ENCODE measurements around the gene GLI1.

The GLI1 gene

GRCh38 chr12:57462251-57462911 lies 2.8 kb downstream of the GLI1 start:
- no peaks in the 10 kb centered on the region for H3K27me3 Mint-ChIP-seq
- peaks cover 3% of the 10 kb centered on the region for H3K36me3 Mint-ChIP-seq
- H3K9me3 Mint-ChIP-seq (ENCODE audit: low read depth): no peaks in the 10 kb centered on the region
- H3K4me1 Mint-ChIP-seq (ENCODE audit: low read depth): peaks cover 31% of the 10 kb centered on the region
- H3K4me3 Mint-ChIP-seq: peak overlapping the region; percentile 96
- peak overlapping the region; percentile 85 for H3K27ac Mint-ChIP-seq

GRCh38 chr12:57462912-57463253 lies 3.3 kb downstream of the GLI1 start:
- H3K27me3 Mint-ChIP-seq: no peaks in the 10 kb centered on the region
- no peaks in the 10 kb centered on the region for H3K9me3 Mint-ChIP-seq (ENCODE audit: low read depth)
- peak overlapping the region; percentile 85 for H3K27ac Mint-ChIP-seq
- H3K4me3 Mint-ChIP-seq: peak overlapping the region; percentile 96
- H3K36me3 Mint-ChIP-seq: peaks cover 3% of the 10 kb centered on the region
- peaks cover 31% of the 10 kb centered on the region for H3K4me1 Mint-ChIP-seq (ENCODE audit: low read depth)

- H3K27me3 Mint-ChIP-seq: no peaks in the 10 kb centered on the region
- no peak overlapping the region for H3K4me3 Mint-ChIP-seq
- no peaks in the 10 kb centered on the region for H3K9me3 Mint-ChIP-seq (ENCODE audit: low read depth)
- no peak overlapping the region for H3K27ac Mint-ChIP-seq
- peaks cover 18% of the 10 kb centered on the region for H3K4me1 Mint-ChIP-seq (ENCODE audit: low read depth)
- peaks cover 8% of the 10 kb centered on the region for H3K36me3 Mint-ChIP-seq
These were observed 5.0 kb downstream of the GLI1 start for GRCh38 chr12:57464569-57464968.

GRCh38 chr12:57465030-57465746 lies 5.6 kb downstream of the GLI1 start:
- H3K36me3 Mint-ChIP-seq: peaks cover 8% of the 10 kb centered on the region
- H3K4me1 Mint-ChIP-seq (ENCODE audit: low read depth): peaks cover 20% of the 10 kb centered on the region
- no peaks in the 10 kb centered on the region for H3K9me3 Mint-ChIP-seq (ENCODE audit: low read depth)
- H3K4me3 Mint-ChIP-seq: no peak overlapping the region
- H3K27me3 Mint-ChIP-seq: no peaks in the 10 kb centered on the region
- no peak overlapping the region for H3K27ac Mint-ChIP-seq

GRCh38 chr12:57465747-57466505 lies 6.3 kb downstream of the GLI1 start:
- Mint-ChIP-seq H3K4me3 (no peak overlapping the region), H3K9me3 (ENCODE audit: low read depth) (no peaks in the 10 kb centered on the region), H3K4me1 (ENCODE audit: low read depth) (peaks cover 15% of the 10 kb centered on the region), H3K36me3 (peaks cover 8% of the 10 kb centered on the region), H3K27ac (no peak overlapping the region), H3K27me3 (no peaks in the 10 kb centered on the region)

GRCh38 chr12:57467212-57467874 lies 7.8 kb downstream of the GLI1 start:
- no peak overlapping the region for H3K4me3 Mint-ChIP-seq
- no peaks in the 10 kb centered on the region for H3K27me3 Mint-ChIP-seq
- H3K9me3 Mint-ChIP-seq (ENCODE audit: low read depth): no peaks in the 10 kb centered on the region
- H3K27ac Mint-ChIP-seq: peak overlapping the region; percentile 29
- peaks cover 15% of the 10 kb centered on the region for H3K4me1 Mint-ChIP-seq (ENCODE audit: low read depth)
- H3K36me3 Mint-ChIP-seq: peaks cover 8% of the 10 kb centered on the region

GRCh38 chr12:57467915-57468314 lies 8.3 kb downstream of the GLI1 start:
- Mint-ChIP-seq H3K36me3 (peaks cover 8% of the 10 kb centered on the region), H3K27ac (peak overlapping the region; percentile 29), H3K27me3 (no peaks in the 10 kb centered on the region), H3K9me3 (ENCODE audit: low read depth) (no peaks in the 10 kb centered on the region), H3K4me3 (no peak overlapping the region), H3K4me1 (ENCODE audit: low read depth) (peaks cover 16% of the 10 kb centered on the region)

- Mint-ChIP-seq H3K36me3 (peaks cover 14% of the 10 kb centered on the region), H3K27me3 (no peaks in the 10 kb centered on the region), H3K4me3 (no peak overlapping the region), H3K27ac (peak overlapping the region; percentile 41), H3K4me1 (ENCODE audit: low read depth) (peaks cover 26% of the 10 kb centered on the region), H3K9me3 (ENCODE audit: low read depth) (no peaks in the 10 kb centered on the region)
These were observed 9.9 kb downstream of the GLI1 start for GRCh38 chr12:57469296-57470164.

GRCh38 chr12:57470286-57470969 lies 10.8 kb downstream of the GLI1 start:
- H3K27me3 Mint-ChIP-seq: no peaks in the 10 kb centered on the region
- peaks cover 16% of the 10 kb centered on the region for H3K36me3 Mint-ChIP-seq
- H3K27ac Mint-ChIP-seq: no peak overlapping the region
- no peaks in the 10 kb centered on the region for H3K9me3 Mint-ChIP-seq (ENCODE audit: low read depth)
- no peak overlapping the region for H3K4me3 Mint-ChIP-seq
- H3K4me1 Mint-ChIP-seq (ENCODE audit: low read depth): peaks cover 32% of the 10 kb centered on the region

GRCh38 chr12:57470970-57471656 lies 11.5 kb downstream of the GLI1 start:
- Mint-ChIP-seq H3K9me3 (ENCODE audit: low read depth) (no peaks in the 10 kb centered on the region), H3K36me3 (peaks cover 16% of the 10 kb centered on the region), H3K27ac (no peak overlapping the region), H3K4me1 (ENCODE audit: low read depth) (peaks cover 35% of the 10 kb centered on the region), H3K27me3 (no peaks in the 10 kb centered on the region), H3K4me3 (no peak overlapping the region)

GRCh38 chr12:57471661-57472060 lies 12.1 kb downstream of the GLI1 start:
- Mint-ChIP-seq H3K9me3 (ENCODE audit: low read depth) (no peaks in the 10 kb centered on the region), H3K27ac (no peak overlapping the region), H3K27me3 (no peaks in the 10 kb centered on the region), H3K4me3 (no peak overlapping the region), H3K36me3 (peaks cover 16% of the 10 kb centered on the region), H3K4me1 (ENCODE audit: low read depth) (peaks cover 41% of the 10 kb centered on the region)

- Mint-ChIP-seq H3K27ac (peak overlapping the region; percentile 58), H3K9me3 (ENCODE audit: low read depth) (no peaks in the 10 kb centered on the region), H3K27me3 (no peaks in the 10 kb centered on the region), H3K4me1 (ENCODE audit: low read depth) (peaks cover 47% of the 10 kb centered on the region), H3K4me3 (no peak overlapping the region), H3K36me3 (peaks cover 13% of the 10 kb centered on the region)
These were observed 12.8 kb downstream of the GLI1 start for GRCh38 chr12:57472391-57472790.

GRCh38 chr12:57473392-57473791 lies 13.8 kb downstream of the GLI1 start:
- Mint-ChIP-seq H3K36me3 (peaks cover 9% of the 10 kb centered on the region), H3K27me3 (no peaks in the 10 kb centered on the region), H3K27ac (peak overlapping the region; percentile 90), H3K4me3 (peak overlapping the region; percentile 88), H3K9me3 (ENCODE audit: low read depth) (no peaks in the 10 kb centered on the region), H3K4me1 (ENCODE audit: low read depth) (peaks cover 55% of the 10 kb centered on the region)
